HG03196 (cell line): Measurements from ENCODE around the gene BCLAF1.
"Not testable (repeated sequence)": the region's sequence is repeated elsewhere in the genome, so short reads cannot be mapped to it uniquely, and the experiment has no call there.

Experiments used
- ATAC-seq: cut with Tn5 transposase; IDR thresholded peaks from one replicate; pipeline ENCODE4 v1.9.1; 2021; ENCODE audit not compliant: unreplicated experiment

BCLAF1 gene

DNA sequence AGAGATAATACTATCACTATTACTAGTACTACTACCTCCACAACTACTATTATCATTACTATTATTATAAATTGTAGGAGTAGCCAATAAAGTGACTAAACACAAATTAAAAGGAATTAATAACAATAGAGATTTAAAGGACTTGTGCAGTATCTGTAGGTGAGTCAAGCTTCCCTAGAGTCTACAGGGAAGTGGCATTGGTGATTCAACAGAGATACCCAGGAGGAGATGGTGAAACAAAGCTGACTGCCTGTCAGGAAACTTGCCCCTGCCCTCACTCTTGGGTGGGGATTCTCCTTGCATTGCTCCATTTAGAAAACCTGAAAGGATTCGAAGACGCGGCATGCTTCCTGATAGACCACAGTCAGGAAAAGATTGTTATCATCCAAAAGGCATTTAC, 23.3 kb upstream of the BCLAF1 start:
- no peak for ATAC-seq

DNA sequence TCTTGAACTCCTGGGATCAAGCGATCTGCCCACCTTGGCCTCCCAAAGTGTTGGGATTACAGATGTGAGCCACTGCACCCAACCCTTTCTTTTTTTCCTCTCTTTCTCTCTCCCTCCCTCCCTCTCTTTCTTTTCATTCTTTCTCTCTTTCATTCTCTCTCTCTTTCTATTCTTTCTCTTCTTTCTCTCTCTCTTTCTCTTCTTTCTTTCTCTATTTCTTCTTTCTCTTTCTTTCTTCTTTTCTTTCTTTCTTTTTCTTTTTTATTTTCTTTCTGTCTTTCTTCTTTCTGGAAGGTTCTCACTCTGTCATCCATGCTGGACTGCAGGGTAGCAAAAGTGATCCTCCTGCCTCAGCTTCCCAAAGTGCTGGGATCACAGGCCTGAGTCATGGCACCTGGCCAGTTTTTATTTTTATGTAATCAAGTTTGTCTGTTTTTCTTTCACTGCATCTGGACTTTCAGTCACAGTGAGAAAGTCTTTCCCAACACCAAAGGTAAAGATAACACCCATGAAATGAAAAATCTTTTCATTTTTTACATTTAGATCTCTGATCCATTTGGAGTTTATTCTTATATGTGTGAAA, 20.2 kb upstream of the BCLAF1 start:
- no peak for ATAC-seq

DNA sequence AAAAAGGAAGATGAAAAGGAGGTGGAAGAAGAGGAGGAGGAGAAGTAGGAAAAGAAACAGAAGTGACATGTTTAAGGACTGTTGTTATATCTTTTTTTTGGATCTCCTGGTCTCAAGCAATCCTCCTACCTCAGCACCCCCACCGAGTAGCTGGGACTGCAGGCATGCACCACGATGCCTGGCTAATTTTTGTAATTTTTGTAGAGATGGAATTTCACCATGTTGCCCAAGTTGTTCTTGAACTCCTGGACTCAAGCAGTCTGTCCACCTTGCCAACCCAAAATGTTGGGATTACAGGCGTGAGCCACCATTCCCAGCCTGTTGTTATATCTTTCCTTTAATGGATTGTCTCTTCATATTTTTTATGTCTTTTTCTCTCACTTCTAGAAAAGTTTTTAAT, 19.5 kb upstream of the BCLAF1 start:
- ATAC-seq: no peak

DNA sequence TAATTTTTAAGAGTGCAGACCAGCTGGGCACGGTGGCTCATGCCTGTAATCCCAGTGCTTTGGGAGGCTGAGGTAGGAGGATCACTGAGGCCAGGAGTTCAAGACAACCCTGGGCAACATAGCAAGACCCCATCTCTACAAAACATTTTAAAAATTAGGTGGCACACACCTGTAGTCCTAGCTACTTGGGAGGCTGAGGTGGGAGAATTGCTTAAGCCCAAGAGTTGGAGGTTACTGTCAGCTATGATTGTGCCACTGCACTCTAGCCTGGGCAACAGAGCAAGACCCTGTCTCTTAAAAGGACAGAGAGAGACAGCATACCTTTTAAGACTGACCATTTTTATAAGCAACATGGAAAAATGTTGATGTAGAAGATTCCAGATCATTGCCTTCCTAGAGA, 18.8 kb upstream of the BCLAF1 start:
- ATAC-seq: not testable (repeated sequence)

- ATAC-seq: no peak
These were observed 17.7 kb upstream of the BCLAF1 start for GRCh38 chr6:136307351-136307750.

DNA sequence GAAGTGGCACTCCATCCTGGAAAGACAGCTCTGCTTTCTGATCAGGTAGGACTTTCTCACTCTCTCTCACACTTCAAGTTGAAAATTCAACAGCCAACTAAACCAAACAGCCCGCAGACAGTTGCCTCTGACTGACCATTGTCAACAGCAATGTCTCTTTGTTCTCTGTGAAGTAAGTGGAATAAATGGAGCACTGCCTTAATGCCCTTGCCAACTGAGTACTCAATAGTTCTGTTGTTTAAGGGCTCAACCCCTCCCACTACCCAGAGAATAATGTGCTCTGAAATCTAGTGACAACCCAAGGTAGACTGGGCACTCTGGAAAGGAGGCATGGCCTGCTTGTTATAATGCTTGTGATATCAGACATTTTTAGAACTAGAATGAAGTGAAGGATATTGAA, 16.8 kb upstream of the BCLAF1 start:
- ATAC-seq: no peak

- ATAC-seq: no peak
These were observed 14.8 kb upstream of the BCLAF1 start for GRCh38 chr6:136304410-136304809.

- ATAC-seq: no peak
These were observed 13.9 kb upstream of the BCLAF1 start for GRCh38 chr6:136303516-136303915.

DNA sequence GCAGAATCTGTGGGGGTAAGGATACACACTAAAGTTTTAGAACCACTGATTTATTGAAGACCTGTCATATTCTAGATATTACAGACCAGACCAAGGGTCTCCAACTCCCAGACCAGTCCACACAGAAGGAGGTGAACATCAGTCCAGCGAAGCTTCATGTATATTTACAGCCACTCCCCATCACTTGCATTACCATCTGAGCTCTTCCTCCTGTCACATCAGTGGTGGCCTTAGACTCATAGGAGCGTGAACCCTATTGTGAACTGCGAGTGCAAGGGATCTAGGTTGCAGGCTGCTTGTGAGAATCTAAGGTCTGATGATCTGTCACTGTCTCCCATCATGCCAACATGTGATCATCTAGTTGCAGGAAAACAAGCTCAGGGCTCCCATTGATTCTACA, 5.0 kb upstream of the BCLAF1 start:
- ATAC-seq: no peak

DNA sequence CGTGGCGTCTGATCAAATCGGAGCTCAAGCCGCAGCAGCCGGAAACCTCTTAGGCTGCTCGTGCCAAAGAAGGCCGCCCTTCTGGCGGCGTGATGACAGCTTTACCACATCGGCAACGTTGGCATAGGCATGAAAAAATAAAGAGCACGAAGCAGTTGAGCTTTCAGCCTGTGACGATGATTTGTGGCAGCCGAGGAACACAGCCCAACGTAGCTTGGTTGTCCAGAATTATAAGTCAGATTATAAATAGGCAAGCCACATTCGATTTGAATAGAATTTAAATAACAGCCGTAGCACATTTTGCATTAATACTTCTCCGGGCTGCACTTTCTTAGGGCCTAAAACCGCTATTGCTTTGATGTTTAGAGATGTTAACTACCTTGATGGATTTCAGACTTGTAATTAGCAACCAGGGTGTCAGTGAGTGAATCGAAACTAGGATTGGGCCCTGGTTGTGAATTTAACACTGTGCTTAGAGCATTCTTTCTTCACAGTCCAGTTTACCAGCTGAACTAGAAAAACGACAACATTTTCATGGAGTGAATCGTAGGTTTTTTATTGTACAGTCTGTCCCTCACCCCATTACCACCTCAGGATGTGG, 864 bp upstream of the BCLAF1 start:
- peak; percentile 18 for ATAC-seq

GRCh38 chr6:136289327-136289578, 393 bp downstream of the BCLAF1 start:
- peak; percentile 43 for ATAC-seq

DNA sequence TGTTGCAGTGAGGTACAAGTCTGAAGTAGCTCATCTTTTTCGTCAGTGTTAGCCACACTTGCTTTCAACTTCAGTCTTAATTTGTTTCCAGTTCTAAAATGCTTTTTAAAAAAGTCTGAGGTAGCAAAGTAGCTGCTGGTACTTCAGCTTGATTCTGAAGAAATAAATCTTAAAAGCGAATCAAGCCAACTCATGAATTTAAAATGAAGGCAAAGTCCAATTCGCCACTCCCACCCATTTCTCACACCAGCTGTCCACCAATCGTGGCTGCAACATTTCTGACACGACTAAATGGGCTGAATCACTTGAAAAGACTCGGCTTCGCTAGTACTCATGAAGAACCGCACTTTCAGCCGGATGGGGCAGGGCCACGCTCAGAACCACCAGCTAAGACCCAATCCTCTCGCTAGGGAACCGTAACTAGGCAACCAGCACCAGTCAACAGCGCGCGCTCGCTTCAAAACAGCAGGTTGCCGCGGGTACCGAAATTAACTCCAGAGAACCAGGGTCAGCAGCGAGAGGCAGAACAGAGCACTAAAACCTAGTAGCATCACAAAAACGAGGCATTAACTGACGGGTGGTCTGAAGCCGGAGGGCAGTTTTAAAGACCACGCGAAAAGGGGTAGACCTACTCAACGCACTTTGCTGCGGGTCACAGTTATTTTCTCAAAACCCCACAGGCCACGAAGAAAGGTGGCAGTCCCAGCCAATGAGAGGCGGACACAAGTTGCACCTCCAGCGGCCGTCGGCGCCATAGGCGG, 900 bp downstream of the BCLAF1 start:
- peak; percentile 32 for ATAC-seq

DNA sequence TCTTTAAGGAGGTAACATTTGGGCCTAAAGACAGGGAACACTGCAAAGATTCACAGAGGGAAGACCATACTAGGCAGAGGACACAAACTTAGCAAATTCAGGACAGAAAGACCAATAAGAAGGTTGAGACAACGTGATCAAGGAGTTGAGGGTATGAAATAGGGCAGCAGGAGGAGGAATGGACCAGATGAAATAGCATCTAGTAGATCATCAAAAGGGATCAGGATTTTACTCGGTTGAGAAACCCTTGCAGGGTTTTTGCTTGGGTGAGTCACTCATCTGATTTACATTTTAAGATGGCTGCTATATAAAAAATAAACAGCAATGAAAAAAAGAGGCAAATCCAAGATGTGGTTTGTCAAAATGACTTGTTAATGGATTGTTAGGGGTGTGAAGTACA, 4.7 kb downstream of the BCLAF1 start:
- ATAC-seq: no peak

DNA sequence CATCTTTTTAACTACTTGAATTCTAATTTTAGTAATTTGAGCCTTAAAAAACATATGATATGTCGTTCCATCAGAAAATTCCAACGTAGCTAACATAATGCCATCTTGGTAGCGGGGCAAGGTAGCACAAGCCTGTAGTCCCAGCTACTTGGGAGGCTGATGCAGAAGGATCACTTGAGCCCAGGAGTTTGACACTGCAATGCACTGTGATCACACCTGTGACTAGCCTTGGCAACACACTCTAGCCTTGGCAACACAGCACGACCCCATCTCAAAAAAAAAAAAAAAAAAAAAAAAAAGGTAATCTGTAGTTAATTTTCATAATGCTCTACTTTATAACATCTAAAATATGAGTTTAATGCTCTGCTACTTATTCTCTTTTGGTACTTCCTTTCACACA, 6.7 kb downstream of the BCLAF1 start:
- no peak for ATAC-seq

DNA sequence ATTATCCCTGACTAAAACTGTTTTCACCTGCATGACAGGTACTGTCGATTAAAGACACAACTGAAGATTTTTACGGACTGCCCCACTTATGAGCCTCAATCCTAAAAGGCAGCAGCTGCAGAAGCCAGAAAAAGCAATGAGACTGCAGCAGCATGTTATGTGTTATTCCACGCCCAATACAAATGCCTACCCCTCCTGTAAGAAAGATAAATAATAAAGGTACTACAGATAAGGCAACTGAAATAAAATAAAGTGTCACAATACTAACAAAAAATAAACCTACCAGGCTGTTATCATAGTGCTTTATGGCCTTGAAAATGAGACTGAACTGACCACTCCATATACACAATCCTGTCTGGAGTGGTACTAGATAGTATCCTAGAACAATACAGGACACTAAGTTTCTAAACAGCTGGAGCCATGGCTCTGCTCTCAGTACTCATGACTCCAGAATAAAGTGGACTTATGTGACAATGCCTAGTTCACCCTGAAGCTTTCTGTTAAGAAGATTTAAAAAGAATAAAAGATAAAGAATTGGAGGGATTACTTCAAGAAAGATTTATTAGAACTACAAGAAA, 9.5 kb downstream of the BCLAF1 start:
- no peak for ATAC-seq

- ATAC-seq: no peak
These were observed 15.6 kb downstream of the BCLAF1 start for GRCh38 chr6:136274062-136274461.

DNA sequence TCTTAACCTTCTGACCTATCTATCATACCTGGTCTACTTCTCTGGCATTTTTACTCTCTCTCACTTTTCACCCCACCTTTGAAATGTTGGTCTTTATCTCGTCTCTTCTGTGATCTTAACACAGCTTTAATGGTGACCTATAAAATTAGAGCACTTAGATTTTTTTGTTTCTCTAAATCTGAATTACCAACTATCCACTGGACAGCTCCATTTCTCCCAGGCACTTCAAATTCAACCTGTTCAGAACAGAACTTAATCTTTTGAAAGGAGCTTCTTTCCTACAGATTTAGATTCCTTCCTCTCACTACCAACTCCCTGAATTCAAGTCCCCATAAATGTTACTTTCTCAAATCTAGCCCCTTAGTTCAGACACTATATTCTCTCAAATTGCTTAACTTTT, 24.5 kb downstream of the BCLAF1 start:
- no peak for ATAC-seq

DNA sequence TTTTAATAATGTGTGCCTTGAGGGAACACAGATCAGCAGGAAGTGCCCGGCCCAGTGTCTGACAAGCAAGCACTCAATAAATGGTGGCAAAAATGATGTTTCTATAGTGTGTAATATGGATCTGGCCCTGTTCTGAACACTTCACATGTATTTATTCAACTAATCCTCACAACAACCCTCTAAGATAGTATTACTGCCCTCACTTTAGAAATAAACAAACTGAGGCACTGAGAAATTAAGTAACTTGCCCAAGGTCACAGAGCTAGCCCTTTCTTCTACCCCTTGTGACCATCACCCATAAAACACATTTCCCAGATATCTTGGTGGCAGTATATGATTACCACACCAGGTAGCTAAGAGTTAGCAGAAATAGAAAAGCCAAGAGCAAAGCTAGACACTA, 26.7 kb downstream of the BCLAF1 start:
- ATAC-seq: no peak

DNA sequence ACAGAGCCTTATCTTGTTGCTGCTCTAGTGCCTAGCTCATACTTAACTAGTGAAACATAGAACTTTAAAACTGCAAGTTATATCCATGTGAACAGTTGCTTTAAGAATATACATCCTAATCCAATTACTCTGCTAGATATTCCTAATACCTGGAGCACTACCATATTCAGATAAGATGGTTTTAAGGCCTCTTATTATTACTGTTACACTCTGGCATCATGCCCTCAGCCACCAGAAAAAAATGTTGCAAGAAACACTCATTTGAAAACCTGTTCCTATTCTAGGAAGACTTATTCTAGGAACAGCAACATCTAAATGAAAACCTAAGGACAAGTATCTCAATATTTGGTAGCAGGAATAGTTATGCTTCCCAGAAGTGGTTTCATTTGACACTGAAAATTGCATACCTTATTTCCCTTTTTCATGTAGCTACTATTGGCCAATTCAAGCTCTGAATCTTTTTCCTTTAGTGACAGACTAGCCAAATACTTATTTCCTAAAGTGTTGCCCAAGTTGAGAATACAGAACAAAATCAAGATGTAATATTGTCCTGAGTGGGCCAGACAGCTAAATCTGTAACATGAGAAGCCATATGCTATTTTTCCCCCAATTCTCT, 34.7 kb downstream of the BCLAF1 start:
- ATAC-seq: no peak

- no peak for ATAC-seq
These were observed 35.9 kb downstream of the BCLAF1 start for GRCh38 chr6:136253734-136254133.

- no peak for ATAC-seq
These were observed 37.2 kb downstream of the BCLAF1 start for GRCh38 chr6:136252441-136252840.

- no peak for ATAC-seq
These were observed 38.3 kb downstream of the BCLAF1 start for GRCh38 chr6:136251394-136251793.
